ENCODE measurements around the gene ZBTB46.

DNA sequence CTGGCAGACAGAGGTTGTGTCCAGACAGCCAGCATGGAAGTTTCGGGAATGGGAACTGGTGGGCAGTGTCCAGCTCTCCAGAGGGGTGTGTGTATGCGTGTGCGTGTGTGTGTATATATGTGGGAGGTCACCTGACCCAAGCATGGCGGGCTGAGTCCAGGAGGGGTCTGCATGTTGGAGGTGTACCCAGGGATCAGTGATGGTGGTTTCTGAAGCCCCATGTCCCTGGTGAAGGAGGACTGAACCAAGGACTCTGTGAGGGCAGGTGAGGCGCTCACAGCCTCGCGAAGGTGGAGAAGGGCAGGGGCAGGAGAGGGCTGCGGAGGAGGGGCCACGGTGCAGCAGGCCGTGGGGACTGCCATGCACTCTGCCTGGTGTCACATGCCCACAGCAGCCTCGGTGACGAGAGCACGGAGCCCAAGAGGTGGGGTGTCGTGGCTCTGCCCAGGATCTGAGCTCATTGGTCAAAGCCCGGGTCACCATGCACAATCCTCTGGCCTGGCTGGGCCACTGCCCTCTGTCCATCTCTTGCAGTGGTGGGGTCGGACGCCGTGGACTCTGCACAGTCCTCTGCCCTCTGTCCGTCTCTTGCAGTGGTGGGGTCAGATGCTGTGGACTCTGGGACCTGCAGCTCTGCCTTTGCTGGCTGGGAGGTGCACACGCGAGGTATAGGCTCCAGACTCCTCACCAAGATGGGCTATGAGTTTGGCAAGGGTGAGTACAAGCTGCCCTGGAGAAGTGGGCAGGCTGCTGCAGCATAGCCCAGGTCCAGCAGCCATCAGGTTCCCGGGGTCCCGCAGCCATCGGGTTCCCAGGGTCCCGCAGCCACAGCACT, 96.7 kb downstream of the ZBTB46 start:
- TF ChIP-seq CTCF (conservative IDR thresholded peaks at IDR 0.05; ENCODE audit: low read length) = no peak
- no peak for TF ChIP-seq EZH2phosphoT487 (IDR thresholded peaks at IDR 0.05; ENCODE audit: borderline replicate concordance)
